Stimulated activated CD8-positive, alpha-beta memory T cell treated with anti-CD3 and anti-CD28 coated beads, Interleukin-4, amount 100 ng/mL, for 24 hours (primary cell): Measurements from ENCODE around the gene PRKCH.

Experiments
- DNase-seq: peaks from one replicate; pipeline ENCODE4 v3.0.0-alpha.2; 2020; ENCODE audit warnings: low read depth

PRKCH gene

DNA sequence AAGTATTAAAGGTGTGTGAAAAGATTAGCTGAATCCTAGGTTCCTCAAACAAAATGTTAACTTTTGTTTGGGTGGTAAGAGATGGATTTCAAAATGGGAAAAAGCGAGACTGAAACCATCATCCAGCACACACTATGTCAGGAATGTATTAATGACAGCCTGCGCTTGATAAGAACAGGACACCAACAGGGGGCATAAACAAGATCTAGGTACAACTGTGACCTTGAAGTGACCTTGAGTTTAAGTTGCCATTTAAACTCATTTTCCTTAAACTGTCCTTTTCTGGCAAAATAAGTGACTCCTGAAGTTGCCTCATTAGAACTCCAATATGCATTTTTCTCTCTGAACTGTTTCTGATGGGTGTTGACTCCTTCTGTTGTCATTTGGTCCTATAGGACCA is 17.1 kb downstream of the PRKCH start:
- no peak for DNase-seq

DNA sequence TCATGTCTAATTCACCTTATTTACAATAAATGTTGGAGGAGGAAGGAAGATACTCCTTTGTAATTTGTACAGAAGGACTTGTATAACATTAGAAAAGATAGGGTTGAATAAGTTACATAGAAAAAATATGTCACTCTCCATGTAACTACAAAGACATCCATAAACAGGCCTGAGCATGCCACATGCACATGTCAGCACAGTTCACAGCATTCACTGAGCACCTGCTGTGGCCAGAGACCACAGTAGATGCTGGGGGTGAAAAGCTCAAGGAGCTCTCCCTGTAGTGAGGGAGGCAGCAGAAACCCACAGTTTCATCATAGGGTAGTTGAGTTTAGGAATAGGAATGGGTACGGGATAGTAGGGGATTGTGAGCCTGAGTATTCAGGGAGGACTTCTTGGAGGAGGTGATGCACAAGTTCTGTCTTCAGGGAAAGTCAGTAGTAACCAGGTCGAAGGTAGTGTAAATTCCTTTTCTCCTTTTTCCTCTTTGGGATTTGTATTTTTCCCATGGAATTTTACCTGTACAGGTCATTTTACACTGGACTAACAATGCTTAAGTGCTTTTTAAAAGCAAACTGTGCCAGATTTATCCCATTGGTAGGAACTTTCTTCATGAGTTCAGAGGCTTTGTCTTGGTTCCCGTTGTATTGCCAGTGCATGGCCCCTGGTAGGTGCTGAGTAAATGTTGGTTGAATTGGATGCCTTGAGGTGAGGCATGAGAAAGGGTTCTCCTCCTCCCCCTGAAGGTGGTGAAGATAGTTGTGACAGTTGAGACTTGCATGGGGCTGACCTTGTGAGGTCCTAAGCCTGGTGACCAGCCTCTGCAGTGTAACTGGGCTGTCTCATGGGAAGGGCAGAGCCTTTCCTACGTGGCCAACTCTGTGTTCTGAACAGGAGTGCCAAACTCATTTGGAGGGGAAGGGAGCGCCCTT is 20.2 kb downstream of the PRKCH start:
- no peak for DNase-seq

- DNase-seq, result peak; percentile 73
Observed at GRCh38 chr14:61342486-61342885, 21.1 kb downstream of the PRKCH start.

DNA sequence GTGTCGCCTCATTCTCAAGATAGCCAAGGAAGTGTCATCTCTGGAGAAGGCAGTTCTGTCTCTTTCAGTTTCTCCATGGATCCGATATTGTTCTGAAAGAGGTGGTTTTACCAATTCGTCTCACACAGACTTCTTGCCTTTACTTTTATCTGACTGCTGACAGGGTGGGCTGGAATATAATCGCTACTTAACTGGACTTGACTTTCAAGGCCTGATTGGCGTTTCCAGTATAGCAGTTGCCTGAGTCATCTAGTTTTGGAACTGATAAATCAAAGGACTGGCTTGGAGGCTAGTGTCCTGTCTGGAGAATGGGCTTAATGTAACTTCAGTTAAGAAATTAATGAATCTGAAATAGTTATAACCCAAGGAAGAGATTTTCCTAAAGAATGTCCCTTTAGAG is 21.6 kb downstream of the PRKCH start:
- no peak for DNase-seq

DNA sequence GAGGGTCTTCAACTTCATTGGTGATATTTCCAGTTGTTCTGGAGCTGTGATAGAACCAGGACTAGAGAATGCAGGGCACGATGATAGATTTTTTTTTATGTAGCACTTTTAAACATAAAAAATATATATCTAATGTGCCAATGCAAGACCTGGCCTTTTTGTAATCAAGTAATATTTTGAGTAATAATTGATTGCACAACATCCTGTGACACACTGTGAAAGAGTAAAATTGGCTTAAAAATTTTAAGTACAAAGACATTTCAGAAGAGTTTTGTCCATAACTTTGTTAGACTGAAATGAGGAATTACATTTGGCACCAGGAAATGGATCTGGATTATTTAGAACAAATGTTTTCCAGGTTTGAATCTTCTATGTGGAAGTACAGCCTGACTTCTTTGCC is 22.1 kb downstream of the PRKCH start:
- no peak for DNase-seq

GRCh38 chr14:61343991-61344405 is 22.6 kb downstream of the PRKCH start:
- DNase-seq, result no peak

- DNase-seq, result no peak
Observed at GRCh38 chr14:61344437-61345150, 23.2 kb downstream of the PRKCH start.

GRCh38 chr14:61345151-61345482 is 23.7 kb downstream of the PRKCH start:
- no peak for DNase-seq

DNA sequence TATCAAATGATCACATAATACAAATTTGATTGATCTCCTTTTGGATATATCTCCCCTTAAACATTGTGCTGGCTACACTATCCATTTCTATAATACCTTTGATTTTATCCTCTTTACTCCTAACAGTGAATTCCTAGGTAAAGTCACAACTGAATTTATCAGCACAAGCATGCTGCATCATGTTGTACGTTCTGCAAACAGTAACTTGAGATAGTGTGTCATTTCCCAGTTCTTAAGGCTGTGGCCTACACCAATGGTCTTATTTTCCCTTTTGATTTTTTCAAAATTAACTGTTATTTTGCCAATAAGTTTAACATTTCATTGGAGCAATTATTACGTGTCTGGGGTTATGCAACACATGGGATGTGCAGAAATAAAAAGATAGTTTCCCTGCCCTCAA is 24.8 kb downstream of the PRKCH start:
- no peak for DNase-seq

DNA sequence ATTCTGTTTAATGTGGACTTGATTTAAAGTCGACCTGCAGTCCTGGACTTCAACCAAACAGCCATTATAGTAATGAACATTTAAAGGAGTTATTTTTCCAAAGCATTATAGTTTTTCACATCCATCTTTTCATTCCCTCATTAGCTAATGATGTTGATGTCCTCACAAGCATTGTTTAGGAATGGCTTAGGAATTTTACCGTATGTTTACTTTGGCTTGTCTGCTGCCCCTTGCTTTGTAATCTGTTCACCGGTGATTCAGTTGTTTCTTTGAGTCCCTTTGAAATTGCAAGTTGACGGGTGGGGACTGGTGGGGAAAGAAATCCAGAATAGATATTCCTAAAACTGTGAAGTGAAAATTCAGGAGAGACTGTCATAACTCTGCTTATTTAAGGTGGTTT is 25.4 kb downstream of the PRKCH start:
- no peak for DNase-seq

DNA sequence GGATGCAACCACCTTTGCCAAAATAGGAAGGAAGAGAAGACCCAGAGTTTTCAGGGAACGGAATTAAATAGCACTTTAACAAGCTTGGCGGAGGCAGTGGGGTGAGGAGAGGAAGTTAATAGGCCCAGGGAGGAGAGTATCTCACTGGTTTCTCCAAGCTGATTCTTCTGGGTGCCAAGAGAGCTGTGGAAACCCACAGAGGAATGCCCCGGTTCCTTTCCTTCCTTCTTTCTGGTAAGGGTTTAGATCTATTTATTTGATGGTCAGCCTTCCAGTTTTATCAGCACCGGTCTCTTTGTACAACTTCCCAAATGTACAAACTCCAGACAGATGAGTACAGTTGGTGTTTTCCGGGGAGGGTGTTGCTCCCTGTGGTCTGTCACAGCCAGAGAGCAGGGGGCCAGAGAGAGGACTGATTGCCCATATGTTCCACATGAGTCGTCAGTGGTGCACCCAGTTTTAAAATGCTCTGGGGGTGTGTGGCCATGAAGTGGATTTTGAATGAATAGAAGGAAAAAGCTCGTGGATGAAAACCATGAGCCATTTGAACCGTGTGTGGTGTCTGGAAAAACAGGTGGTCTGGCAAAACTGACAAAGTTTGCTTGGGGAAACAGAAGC is 26.6 kb downstream of the PRKCH start:
- DNase-seq, result no peak

DNA sequence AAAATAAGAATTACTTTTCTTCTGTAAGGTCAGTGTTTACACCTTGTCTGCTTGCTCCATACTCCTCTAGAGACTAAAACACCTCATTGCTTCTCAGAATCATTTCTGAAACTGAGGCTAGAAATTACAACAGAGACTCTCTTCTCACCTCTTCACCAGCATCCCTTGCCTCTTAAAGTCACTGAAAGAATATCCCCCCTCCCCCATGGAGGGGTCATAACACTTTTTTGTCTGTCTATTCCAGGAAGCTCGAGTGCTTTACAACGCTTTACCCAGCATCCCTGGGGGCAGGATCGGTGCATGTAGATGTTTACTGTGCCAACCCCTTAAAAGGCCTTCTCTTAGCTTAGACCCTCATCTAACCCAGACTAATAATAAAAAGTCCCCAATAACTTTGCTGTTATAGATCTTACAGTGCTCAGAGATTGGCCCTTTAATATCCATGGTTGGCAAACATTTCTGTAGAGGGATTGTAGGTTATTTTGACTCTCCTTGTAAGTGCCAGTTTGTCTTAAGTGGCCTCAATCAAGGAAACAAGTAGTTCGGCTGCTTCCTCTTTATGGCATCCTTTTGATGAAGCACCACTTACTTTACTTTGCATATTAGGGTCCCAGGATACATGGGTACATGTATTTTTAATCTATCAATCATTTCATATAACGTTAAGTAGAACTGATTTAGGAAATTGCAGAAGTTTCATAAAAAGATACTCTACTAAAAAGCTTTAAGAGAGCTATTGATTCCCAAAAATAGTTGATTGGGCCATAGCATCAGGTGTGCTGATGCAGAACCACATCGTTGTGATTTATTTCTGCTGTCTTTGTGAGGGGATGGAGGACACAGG is 29.3 kb downstream of the PRKCH start:
- no peak for DNase-seq

DNA sequence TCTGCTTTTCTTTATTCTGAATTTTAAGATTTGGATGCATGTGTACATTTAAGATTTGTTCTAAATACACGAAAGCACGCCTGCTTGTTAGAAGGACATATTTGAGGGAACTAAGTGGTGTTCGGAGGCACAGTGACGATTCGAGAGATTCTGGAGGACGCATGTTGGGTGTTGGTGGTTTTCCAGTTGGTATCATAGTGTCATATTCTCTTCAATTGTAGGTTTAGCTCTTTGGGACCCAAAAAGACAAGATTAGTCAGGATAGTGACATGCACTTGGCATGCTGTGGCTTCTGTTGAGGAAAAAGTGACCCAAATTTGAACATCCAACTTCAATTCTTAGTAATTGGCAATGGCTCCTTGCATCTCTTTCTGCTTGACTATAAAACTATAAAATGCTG is 30.1 kb downstream of the PRKCH start:
- no peak for DNase-seq

DNA sequence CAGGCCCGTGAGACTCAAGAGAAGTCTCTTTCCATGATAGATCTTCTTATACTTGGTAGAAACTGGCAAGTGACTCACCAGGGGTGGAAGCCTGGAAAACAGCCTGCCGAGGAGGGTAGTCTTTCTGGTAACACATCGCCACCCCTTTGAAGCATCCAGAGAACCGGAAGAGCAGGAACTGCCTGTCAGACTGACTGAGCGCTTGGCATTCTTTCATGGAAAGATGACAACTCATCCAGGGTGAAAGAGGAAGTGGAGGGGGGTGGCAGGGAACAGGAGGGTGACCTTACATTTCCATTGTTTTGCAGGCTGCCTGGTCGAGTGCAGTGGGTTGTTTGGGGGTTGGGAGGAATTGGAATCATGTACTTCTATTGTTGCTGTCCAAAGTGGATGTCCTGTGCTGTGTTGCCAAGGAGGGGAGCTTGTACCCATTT is 34.5 kb downstream of the PRKCH start:
- no peak for DNase-seq

- no peak for DNase-seq
Observed at GRCh38 chr14:61357123-61357522, 35.7 kb downstream of the PRKCH start.

- DNase-seq, result no peak
Observed at GRCh38 chr14:61358554-61359226, 37.3 kb downstream of the PRKCH start.

DNA sequence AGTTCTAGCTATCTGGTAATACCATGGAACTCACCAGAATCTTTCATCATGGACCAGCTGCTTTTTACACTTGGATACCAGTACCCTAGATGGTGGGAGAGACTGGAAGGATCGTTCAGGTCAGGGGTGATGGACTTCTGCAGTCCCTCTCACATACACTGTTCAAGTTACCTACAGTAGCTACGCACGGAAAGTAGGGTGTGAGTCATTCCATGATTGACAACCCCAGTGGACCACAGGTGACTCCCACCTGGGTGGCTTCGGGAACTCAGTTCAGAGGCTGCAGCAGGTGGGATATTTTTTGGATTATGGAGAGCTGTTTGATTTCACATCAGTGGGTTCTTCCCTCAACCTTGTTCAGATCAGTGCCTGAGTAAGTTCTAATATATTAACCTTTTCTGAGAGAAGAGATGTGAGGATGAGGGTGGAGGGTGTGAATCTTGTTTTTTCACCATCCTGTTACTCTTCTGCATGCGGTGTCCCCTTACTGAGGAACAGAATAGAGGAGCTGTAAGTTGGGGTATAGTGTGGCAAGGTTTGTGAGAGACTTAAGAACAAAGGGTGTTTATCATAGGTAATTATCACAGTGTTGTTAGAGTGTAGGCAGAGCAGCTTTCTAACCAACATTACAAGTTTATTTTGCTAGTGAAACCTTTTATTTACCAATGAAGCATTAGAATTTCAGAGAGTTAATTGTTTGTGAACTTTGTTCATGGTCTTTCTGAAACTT is 39.6 kb downstream of the PRKCH start:
- no peak for DNase-seq

GRCh38 chr14:61362072-61362750 is 40.8 kb downstream of the PRKCH start:
- no peak for DNase-seq

- no peak for DNase-seq
Observed at GRCh38 chr14:61364243-61364642, 42.9 kb downstream of the PRKCH start.

DNA sequence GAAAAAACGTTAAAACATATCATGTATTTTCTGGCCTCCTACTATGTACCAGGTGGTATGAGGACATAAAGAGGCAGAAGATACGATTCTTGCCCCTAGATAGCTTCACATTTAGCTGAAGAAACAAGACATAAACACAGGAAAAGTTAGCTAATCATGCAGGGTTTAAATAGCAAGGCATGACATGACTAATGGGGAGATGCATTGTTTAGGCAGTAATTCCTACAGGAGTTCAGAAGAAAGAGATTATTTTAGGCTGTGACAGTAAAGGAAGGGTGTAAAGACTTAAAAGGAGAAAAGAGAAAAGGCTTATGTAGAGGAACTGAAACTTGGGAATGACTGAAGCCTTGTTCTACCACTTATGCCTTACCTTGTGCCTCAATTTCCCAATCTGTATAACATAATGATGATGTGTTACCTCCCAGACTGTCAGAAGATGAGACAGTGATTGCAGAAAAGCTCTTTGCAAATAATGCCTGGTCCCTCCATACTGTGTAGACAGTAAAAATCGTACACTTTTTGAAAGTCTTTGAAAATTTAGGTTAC is 44.4 kb downstream of the PRKCH start:
- DNase-seq, result no peak
